ENCODE data around the gene DCPS.

DNA sequence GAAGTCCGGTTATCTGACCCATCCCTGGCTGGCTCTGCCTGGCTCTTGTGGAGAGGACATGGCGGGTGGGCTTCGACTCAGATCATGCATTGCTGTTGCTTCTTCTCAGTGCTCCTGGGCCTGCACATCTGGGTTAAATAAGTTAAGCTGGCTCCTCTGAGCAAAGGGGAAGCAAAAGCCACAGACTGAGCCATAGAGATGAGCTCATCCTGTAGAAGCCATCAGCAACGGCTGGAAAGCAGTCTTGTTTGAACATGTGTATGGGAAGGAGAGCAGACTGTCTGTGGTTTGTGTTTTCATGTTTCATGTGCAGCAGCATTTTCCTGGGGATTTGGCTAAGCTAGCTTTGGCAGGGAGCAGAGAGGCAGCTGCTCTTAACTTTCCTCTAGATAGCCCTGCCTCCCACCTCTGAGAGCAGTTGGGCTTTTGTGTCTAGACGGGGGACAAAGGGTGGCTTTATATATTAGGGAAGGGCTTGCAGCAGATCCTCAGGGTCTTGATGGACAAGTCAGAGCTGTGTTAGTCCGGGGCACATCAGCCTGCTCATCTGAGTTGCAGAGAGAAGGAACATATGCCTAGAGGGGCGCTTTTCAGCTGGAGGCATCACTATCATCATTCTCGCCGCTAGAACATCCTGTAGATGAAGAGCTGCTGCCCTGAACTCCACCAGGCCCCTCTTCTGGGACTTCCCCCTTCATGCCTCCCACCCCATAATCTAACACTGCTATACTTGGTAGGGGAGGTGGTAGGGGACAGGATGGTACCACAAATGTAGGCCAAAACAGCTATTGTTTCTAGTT, 14.9 kb downstream of the DCPS start:
- TF ChIP-seq CTCF (IDR thresholded peaks at IDR 0.05), result no peak
- TF ChIP-seq POLR2A (IDR thresholded peaks at IDR 0.05), result no peak
- no peak for TF ChIP-seq EP300 (IDR thresholded peaks at IDR 0.05)

Measured in sigmoid colon (tissue), 4 donors.